BLaER1 (cell line): ENCODE measurements around the gene RAB8B.

Experiments used
- H3K27ac ChIP-seq: shearing (Covaris generic); formaldehyde crosslinking; 2 replicates; pipeline ENCODE4 v1.8.1; 2022
- H3K27me3 ChIP-seq: shearing (Covaris generic); formaldehyde crosslinking; 2 replicates; pipeline ENCODE4 v1.8.1; 2022
- H3K36me3 ChIP-seq: shearing (Covaris generic); formaldehyde crosslinking; 2 replicates; pipeline ENCODE4 v1.8.1; 2022
- H3K4me1 ChIP-seq: shearing (Covaris generic); formaldehyde crosslinking; 2 replicates; pipeline ENCODE4 v1.8.1; 2022
- H3K4me2 ChIP-seq: shearing (Covaris generic); formaldehyde crosslinking; 2 replicates; pipeline ENCODE4 v1.8.1; 2022
- H3K4me3 ChIP-seq: shearing (Covaris generic); formaldehyde crosslinking; 2 replicates; pipeline ENCODE4 v1.8.1; 2022
- H3K9ac ChIP-seq: shearing (Covaris generic); formaldehyde crosslinking; 2 replicates; pipeline ENCODE4 v1.8.1; 2022
- H3K9me3 ChIP-seq: shearing (Covaris generic); formaldehyde crosslinking; 2 replicates; pipeline ENCODE4 v1.8.1; 2022
- H4K20me1 ChIP-seq: shearing (Covaris generic); formaldehyde crosslinking; 2 replicates; pipeline ENCODE4 v1.8.1; 2022
- Cebpa-rat ChIP-seq: shearing (Covaris generic); IDR thresholded peaks from 2 replicates; pipeline ENCODE4 v1.8.1; 2022

Gene RAB8B

DNA sequence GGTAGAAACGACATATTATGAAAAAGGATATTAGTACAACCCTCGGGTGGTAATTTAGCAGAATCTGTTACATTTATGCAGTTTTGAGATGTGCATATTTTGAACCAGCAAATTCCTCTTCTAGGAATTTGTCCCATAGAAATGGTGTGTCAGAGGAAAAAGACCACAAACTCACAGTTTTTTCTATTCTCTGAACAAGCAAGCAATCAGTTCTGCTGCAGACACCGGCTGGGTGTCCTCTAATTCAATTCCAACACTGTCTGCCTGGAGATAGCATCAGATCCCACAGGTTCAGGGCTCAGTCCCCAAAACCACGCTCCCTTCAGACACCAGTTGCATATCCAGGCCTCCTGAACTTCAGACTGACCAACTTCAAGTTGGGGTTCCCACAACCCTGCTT lies 124.4 kb downstream of the RAB8B start:
- no peaks in the 10 kb centered on the region for H3K36me3 ChIP-seq
- no peaks in the 10 kb centered on the region for H4K20me1 ChIP-seq
- no peaks in the 10 kb centered on the region for H3K27me3 ChIP-seq
- no peaks in the 10 kb centered on the region for H3K9me3 ChIP-seq
- H3K4me2 ChIP-seq: no peak overlapping the region
- no peak for TF ChIP-seq Cebpa-rat
- H3K9ac ChIP-seq: no peak overlapping the region
- no peaks in the 10 kb centered on the region for H3K4me1 ChIP-seq
- no peak overlapping the region for H3K4me3 ChIP-seq
- H3K27ac ChIP-seq: no peak overlapping the region

DNA sequence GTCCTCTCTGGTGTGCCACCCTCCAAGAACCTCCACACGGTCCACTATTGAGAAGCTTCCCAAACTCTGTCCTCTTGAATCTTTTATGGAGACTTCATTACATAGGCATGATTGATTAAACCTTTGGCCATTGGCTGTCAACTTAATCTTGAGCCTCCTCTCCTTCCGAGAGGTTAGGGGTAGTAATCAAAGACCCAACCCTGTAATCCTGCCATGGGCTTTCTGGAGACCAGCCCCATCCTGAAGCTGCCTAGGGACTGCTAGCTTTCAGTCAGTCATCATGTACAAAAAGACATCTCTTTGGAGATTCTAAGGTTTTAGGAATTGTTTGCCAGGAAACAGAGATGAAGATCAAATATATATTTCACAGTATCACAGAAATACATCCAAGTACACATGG lies 125.0 kb downstream of the RAB8B start:
- Histone ChIP-seq H3K9ac (no peak overlapping the region), H3K9me3 (no peaks in the 10 kb centered on the region), H3K36me3 (no peaks in the 10 kb centered on the region), H4K20me1 (no peaks in the 10 kb centered on the region), H3K4me1 (no peaks in the 10 kb centered on the region), H3K27ac (no peak overlapping the region), H3K27me3 (no peaks in the 10 kb centered on the region), H3K4me3 (no peak overlapping the region), H3K4me2 (no peak overlapping the region)
- TF ChIP-seq Cebpa-rat: no peak
